ENCODE measurements around the gene LAG3. TPM values are rescaled to one million over a fixed set of nuclear protein-coding genes. Genes with fewer than 3 reads are reported as not detected.

LAG3 gene
- 0.47 to 2.2 TPM (median 1.4 TPM) in 5 replicates for total RNA-seq (2022; extraction: Qiagen RNA extraction; ENCODE audit: low read depth)

DNA sequence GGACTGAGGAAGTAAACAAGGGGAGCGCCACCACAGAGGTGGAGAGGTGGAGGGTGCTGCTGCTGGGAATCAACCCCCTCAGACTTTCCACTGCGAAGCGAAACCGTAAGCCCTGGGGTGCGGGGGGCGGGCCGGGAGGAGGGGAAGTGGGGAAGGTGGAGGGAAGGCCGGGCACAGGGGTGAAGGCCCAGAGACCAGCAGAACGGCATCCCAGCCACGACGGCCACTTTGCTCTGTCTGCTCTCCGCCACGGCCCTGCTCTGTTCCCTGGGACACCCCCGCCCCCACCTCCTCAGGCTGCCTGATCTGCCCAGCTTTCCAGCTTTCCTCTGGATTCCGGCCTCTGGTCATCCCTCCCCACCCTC, at the start of gene LAG3:
Gene LAG3, plus strand, starts transcription at position 190 of the 365 bp plus-strand sequence. CDS start 333 bp downstream, outside the sequence.

DNA sequence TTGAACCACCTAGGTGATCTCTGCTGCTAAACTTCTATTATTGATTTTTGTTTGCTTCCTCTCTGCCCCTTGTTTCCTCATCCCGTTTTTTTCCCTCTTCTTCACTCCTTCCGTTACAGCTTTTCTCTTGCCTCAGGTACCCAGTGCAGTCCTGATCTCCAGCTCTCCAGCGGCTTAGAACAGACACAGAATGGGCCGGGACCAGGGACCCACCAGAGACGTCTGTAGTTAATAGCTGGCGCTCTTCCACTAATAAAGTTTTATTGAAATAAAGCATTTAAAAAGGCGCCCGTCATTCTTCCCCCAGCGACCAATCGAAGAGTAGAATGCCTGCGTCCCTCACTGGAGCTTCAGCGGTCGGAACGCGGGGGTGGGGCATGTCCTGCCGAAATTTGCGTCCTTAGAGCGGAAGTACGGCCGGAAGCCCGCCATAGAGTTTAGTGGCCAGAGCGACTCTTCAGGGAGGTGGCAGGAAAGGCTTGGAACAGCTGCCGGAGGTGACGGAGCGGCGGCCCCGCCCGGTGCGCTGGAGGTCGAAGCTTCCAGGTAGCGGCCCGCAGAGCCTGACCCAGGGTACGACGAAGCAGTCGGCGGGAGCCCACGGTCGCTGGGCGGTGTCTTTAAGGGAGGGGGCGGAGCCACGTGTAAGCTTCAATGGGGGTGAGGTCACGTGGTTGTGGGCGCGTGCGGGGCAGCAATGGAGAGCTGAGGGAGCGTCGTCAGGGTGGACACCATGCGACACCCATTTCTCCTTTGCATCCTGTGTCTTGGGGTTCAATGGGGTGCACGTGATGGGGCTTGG, 48.5 kb upstream of the LAG3 start, which contains the start of gene COPS7A:
Gene COPS7A, plus strand, starts transcription at position 440 of the 802 bp plus-strand sequence. CDS start 611 bp downstream, outside the sequence.

DNA sequence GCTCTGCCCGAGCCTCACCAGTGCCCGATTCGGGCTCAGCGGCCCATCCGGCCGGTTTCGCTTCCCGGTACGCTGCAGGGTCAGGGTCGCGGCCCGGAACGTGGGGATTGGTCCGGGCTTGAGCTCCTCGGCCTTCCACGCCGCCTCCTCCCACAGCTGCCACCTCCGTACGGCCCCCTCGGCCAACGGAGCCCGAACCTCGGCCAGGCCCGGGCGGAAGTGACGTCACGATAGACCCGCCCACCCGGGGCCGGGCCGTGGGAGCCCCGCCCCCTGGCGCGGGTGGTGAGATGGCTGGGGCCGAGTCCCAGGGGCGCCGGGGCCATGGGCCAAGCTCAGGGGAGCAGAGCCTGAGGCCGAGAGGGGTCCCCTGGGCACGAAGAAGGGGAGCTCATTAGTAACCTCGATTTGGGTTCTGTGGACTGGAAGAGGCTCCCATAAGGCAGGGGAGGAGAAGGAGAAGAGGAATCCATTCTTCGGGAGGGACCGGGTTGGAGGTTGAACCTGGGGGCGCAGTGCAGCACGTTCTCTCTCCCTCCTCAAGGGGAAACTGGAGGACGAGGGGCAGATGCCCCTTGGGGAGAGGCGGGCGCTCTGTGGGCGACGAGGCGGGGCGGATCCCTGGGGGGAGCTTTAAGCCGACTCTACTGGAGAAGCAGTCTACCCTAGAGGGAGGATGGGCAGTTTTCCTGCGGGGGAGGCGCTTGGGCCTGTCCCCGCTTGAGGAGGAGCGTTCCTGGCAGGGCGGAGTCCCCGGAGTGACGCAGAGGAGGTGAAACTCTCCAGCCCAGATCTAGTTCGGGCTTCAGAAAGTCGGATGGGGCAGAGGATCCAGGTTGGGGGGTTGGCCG, 19.2 kb upstream of the LAG3 start, which contains the start of gene MLF2:
Gene MLF2, minus strand, starts transcription at position 221 of the 851 bp plus-strand sequence. CDS start 807 bp downstream, outside the sequence.

DNA sequence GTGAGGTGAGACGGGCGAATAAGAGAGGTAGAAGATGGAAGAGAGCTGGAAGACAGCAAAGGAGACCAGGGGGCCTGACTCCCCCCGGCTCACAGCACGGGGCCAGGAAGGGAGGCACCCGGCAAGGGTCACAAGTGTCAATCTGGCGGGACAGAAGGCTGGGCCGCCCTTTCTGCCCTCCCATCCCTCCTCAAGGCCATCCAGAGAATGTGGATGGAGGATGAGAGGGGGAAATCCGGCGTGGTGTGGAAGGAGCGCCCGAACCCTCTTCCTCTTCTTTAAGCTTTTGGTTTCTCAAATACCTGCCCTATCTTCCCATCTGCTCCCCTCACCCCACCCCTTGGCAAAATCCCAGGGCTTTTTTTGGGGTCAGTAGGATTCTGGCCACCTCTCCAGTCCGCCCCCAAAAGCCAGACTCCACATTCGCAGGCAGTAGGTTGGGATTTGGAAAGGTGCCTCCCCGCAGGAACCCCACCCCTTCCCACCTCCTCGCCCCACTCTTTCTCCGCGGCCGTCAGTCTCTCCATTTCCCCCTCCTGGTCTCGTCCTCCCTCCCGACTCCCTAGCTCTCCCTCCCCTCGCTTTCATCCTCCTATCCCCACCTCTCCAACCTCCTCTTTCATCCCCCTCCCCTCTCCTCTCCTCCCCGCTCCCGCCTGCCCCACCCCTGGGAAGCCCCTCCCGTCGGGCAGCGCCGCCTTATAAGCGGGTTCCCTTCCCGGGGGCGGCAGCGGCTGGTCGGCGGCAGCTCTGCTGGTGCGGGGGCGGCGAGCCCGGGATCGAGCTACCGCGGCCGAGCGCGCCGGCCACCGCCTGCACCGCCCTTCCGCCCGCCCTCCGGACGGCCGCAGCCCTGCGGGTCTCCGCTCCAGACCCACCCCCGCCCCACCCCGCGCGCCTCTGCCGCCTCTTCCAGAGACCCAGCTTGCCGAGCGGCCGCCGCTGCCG, 6.4 kb upstream of the LAG3 start, which contains the start of gene PTMS:
Gene PTMS, plus strand, starts transcription at position 730 of the 948 bp plus-strand sequence. CDS start 343 bp downstream, outside the sequence.

DNA sequence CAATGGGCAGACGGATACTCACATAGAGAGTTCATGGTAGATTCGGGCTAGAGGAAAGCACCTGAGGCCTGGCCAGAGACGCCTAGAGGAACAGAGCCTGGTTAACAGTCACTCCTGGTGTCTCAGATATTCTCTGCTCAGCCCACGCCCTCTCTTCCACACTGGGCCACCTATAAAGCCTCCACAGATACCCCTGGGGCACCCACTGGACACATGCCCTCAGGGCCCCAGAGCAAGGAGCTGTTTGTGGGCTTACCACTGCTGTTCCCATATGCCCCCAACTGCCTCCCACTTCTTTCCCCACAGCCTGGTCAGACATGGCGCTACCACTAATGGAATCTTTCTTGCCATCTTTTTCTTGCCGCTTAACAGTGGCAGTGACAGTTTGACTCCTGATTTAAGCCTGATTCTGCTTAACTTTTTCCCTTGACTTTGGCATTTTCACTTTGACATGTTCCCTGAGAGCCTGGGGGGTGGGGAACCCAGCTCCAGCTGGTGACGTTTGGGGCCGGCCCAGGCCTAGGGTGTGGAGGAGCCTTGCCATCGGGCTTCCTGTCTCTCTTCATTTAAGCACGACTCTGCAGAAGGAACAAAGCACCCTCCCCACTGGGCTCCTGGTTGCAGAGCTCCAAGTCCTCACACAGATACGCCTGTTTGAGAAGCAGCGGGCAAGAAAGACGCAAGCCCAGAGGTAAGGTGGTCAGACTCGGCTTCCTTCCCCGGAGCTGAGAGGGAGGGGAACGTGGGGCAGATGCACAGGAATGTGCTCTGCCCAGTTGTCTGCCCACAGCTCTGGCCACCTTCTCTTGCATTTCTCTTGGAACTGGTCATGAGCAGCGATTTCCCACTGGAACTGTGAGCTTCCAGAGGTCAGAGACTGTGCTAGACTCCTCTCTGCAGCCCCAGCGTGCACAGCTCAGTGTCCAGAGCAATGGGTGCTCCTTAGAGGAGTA, 16.9 kb downstream of the LAG3 start, which contains the start of gene CD4:
Gene CD4, plus strand, starts transcription at position 557 of the 953 bp plus-strand sequence. CDS start 10,611 bp downstream, outside the sequence.

DNA sequence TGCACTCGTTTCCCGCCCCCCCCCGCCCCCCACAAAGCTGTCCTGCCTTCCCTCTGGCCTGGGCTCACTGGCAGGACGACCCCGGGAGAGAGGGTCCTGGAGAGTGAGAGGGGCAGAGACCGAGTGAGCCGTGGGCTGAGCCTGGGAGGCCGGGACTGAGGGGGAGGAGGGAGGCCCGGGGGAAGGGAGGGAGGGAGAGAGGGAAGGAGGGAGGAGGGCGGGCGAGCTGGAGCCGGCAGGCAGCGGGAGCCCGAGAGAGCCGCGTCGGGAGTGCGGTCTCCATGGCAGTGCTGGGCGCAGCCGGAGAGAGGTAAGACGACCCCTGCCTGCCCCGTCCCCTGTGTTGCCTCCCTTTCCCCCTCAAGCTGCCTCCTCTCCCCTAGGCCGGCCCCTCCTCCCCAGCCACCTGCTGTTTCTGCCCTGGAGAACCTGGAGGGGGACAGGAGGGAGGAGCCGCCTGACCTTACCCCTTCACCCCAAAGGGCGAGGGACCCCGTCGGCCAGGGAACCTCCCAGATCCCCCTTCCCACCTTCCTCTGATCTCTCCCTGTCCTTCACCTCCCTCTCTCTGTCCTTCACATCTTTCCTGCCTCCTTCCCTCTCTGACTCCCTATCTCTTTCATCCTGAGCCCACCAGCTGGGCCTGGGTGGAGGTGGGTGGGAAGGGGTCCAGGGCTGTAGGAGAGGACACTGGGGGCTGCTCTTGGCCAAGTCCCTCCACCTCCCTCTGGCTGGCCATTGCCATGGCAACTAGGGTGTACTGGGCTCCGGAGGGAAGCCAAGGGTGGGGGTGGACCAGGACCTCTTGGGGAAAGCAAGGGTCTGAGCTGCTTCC, 49.5 kb downstream of the LAG3 start, which contains the start of gene GPR162:
Gene GPR162, plus strand, starts transcription at position 231 of the 835 bp plus-strand sequence. CDS start 2,078 bp downstream, outside the sequence.

Other genes starting within 250 kb of the LAG3 start
- gene GAPDH, start 238.0 kb upstream of the LAG3 start, total RNA-seq (2022; extraction: Qiagen RNA extraction; ENCODE audit: low read depth) = 7,428 to 9,230 TPM (median 8,815 TPM) in 5 replicates
- 2.3 to 3.1 TPM (median 2.7 TPM) in 5 replicates for gene IFFO1, start 216.5 kb upstream of the LAG3 start, total RNA-seq (2022; extraction: Qiagen RNA extraction; ENCODE audit: low read depth)
- 105 to 121 TPM (median 110 TPM) in 5 replicates for gene NOP2, start 204.2 kb upstream of the LAG3 start, total RNA-seq (2022; extraction: Qiagen RNA extraction; ENCODE audit: low read depth)
- gene CHD4, start 165.1 kb upstream of the LAG3 start, total RNA-seq (2022; extraction: Qiagen RNA extraction; ENCODE audit: low read depth) = 66.0 to 80.0 TPM (median 71.6 TPM) in 5 replicates
- gene LPAR5, start 136.6 kb upstream of the LAG3 start, total RNA-seq (2022; extraction: Qiagen RNA extraction; ENCODE audit: low read depth) = 0.38 to 0.71 TPM (median 0.53 TPM) in 5 replicates
- gene ACRBP, start 125.1 kb upstream of the LAG3 start, total RNA-seq (2022; extraction: Qiagen RNA extraction; ENCODE audit: low read depth) = 0.21 to 0.34 TPM (median 0.23 TPM) in 3 of 5 replicates, not detected in the others
- gene ING4, start 109.4 kb upstream of the LAG3 start, total RNA-seq (2022; extraction: Qiagen RNA extraction; ENCODE audit: low read depth) = 13.5 to 18.2 TPM (median 15.7 TPM) in 5 replicates
- 55.6 to 67.7 TPM (median 63.0 TPM) in 5 replicates for gene ZNF384, start 83.1 kb upstream of the LAG3 start, total RNA-seq (2022; extraction: Qiagen RNA extraction; ENCODE audit: low read depth)
- gene PIANP, start 71.7 kb upstream of the LAG3 start, total RNA-seq (2022; extraction: Qiagen RNA extraction; ENCODE audit: low read depth) = 0.58 to 1.6 TPM (median 0.96 TPM) in 5 replicates
- 53.3 to 61.0 TPM (median 56.5 TPM) in 5 replicates for gene COPS7A, start 48.5 kb upstream of the LAG3 start, total RNA-seq (2022; extraction: Qiagen RNA extraction; ENCODE audit: low read depth)
- 275 to 309 TPM (median 292 TPM) in 5 replicates for gene MLF2, start 19.4 kb upstream of the LAG3 start, total RNA-seq (2022; extraction: Qiagen RNA extraction; ENCODE audit: low read depth)
- 682 to 907 TPM (median 824 TPM) in 5 replicates for gene PTMS, start 6.2 kb upstream of the LAG3 start, total RNA-seq (2022; extraction: Qiagen RNA extraction; ENCODE audit: low read depth)
- gene CD4, start 17.0 kb downstream of the LAG3 start, total RNA-seq (2022; extraction: Qiagen RNA extraction; ENCODE audit: low read depth) = not detected in 5 replicates
- 0.39 to 0.93 TPM (median 0.47 TPM) in 5 replicates for gene GPR162, start 49.3 kb downstream of the LAG3 start, total RNA-seq (2022; extraction: Qiagen RNA extraction; ENCODE audit: low read depth)
- gene P3H3, start 55.9 kb downstream of the LAG3 start, total RNA-seq (2022; extraction: Qiagen RNA extraction; ENCODE audit: low read depth) = 24.8 to 31.7 TPM (median 26.6 TPM) in 5 replicates
- 1.9 to 2.8 TPM (median 1.9 TPM) in 5 replicates for gene GNB3, start 68.4 kb downstream of the LAG3 start, total RNA-seq (2022; extraction: Qiagen RNA extraction; ENCODE audit: low read depth)
- 76.1 to 88.0 TPM (median 79.3 TPM) in 5 replicates for gene CDCA3, start 78.8 kb downstream of the LAG3 start, total RNA-seq (2022; extraction: Qiagen RNA extraction; ENCODE audit: low read depth)
- 77.5 to 93.5 TPM (median 87.6 TPM) in 5 replicates for gene USP5, start 79.6 kb downstream of the LAG3 start, total RNA-seq (2022; extraction: Qiagen RNA extraction; ENCODE audit: low read depth)
- gene TPI1, start 95.0 kb downstream of the LAG3 start, total RNA-seq (2022; extraction: Qiagen RNA extraction; ENCODE audit: low read depth) = 1,539 to 1,667 TPM (median 1,622 TPM) in 5 replicates
- gene SPSB2, start 100.8 kb downstream of the LAG3 start, total RNA-seq (2022; extraction: Qiagen RNA extraction; ENCODE audit: low read depth) = 18.3 to 23.2 TPM (median 21.4 TPM) in 5 replicates
- 15.5 to 18.7 TPM (median 18.1 TPM) in 5 replicates for gene LRRC23, start 132.3 kb downstream of the LAG3 start, total RNA-seq (2022; extraction: Qiagen RNA extraction; ENCODE audit: low read depth)
- 37.1 to 44.4 TPM (median 42.7 TPM) in 5 replicates for gene ENO2, start 142.1 kb downstream of the LAG3 start, total RNA-seq (2022; extraction: Qiagen RNA extraction; ENCODE audit: low read depth)
- gene ATN1, start 155.4 kb downstream of the LAG3 start, total RNA-seq (2022; extraction: Qiagen RNA extraction; ENCODE audit: low read depth) = 49.8 to 82.1 TPM (median 68.2 TPM) in 5 replicates
- not detected in 5 replicates for gene RNU7-1, start 171.3 kb downstream of the LAG3 start, total RNA-seq (2022; extraction: Qiagen RNA extraction; ENCODE audit: low read depth)
- gene C12orf57, start 171.5 kb downstream of the LAG3 start, total RNA-seq (2022; extraction: Qiagen RNA extraction; ENCODE audit: low read depth) = 274 to 300 TPM (median 288 TPM) in 5 replicates
- gene PTPN6, start 178.8 kb downstream of the LAG3 start, total RNA-seq (2022; extraction: Qiagen RNA extraction; ENCODE audit: low read depth) = 7.6 to 14.4 TPM (median 10.8 TPM) in 5 replicates
- gene PHB2, start 198.1 kb downstream of the LAG3 start, total RNA-seq (2022; extraction: Qiagen RNA extraction; ENCODE audit: low read depth) = 313 to 344 TPM (median 323 TPM) in 5 replicates
- gene EMG1, start 198.4 kb downstream of the LAG3 start, total RNA-seq (2022; extraction: Qiagen RNA extraction; ENCODE audit: low read depth) = 62.4 to 70.8 TPM (median 65.4 TPM) in 5 replicates
- 26.9 to 31.8 TPM (median 30.4 TPM) in 5 replicates for gene LPCAT3, start 246.0 kb downstream of the LAG3 start, total RNA-seq (2022; extraction: Qiagen RNA extraction; ENCODE audit: low read depth)